HG03025 (cell line): ENCODE results near the gene XXYLT1.
"Not testable (repeated sequence)": the region's sequence is repeated elsewhere in the genome, so short reads cannot be mapped to it uniquely, and the experiment has no call there.

ENCODE experiments used
- ATAC-seq: cut with Tn5 transposase; IDR thresholded peaks from one replicate; pipeline ENCODE4 v1.9.1; 2021; ENCODE audit warnings: mild to moderate bottlenecking, moderate library complexity; ENCODE audit not compliant: unreplicated experiment, low FRiP score

Gene XXYLT1

GRCh38 chr3:195037586-195037985 is 233.4 kb downstream of the XXYLT1 start:
- ATAC-seq: not testable (repeated sequence)

DNA sequence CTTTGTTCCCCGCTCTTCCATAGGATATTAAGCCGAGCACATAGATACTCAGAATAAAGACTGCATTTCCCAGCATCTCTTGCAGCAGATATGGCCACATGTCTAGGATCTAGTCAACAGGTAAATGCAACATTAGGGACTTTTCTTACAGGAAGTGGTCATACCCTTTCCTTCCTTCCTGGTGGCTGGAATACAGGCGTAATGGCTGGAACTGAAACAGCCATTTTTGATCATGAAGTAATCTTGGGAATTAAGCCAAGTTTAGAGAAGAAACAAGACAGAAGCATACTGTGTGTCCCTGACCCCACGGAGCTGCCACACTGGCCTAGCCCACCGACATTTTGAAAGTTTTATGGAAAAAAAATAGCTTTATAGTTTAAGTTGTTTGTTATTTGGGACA is 234.0 kb downstream of the XXYLT1 start:
- no peak for ATAC-seq

DNA sequence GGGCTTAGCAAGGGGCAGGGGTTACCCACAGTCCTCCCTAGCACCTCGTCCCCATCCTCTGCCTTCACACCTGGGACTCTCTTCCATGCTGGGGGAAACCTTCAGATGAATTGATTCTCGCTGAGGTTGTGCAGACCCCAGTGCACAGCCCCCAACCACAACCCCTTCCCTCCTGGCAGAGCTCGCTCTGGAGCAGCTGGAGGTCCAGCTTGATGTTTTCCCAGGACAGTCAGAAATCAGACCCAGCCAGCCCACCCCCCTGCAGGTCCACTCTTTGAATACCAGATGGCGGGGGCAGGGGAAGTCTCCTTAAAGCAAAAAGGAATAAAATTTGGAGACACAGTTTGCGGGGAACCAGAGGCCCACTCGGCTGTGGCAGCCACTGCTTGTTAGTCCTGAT is 234.4 kb downstream of the XXYLT1 start:
- ATAC-seq: no peak

GRCh38 chr3:195036203-195036505 is 234.8 kb downstream of the XXYLT1 start:
- ATAC-seq: no peak

GRCh38 chr3:195035345-195036202 is 235.4 kb downstream of the XXYLT1 start:
- ATAC-seq: no peak

GRCh38 chr3:195034541-195034940 is 236.4 kb downstream of the XXYLT1 start:
- ATAC-seq: no peak

DNA sequence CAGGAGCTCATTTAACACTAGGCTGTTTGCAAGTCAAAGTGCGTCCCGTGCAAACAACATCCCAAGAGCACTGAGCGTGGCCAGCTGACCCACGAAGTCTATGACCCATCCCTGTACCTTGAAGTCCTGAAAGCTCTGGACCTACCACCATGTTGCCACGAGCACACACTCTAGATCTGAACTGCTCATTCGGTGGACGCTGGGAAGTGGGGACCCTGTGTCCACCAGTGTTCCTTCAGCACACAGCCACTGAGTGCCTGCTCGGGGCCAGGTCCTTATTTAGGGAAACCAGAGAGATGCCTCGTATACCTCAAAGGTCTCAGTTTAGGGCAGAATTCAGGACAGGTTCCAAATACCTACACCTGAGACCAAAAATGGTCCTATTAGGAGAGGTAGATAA is 236.9 kb downstream of the XXYLT1 start:
- ATAC-seq: no peak

DNA sequence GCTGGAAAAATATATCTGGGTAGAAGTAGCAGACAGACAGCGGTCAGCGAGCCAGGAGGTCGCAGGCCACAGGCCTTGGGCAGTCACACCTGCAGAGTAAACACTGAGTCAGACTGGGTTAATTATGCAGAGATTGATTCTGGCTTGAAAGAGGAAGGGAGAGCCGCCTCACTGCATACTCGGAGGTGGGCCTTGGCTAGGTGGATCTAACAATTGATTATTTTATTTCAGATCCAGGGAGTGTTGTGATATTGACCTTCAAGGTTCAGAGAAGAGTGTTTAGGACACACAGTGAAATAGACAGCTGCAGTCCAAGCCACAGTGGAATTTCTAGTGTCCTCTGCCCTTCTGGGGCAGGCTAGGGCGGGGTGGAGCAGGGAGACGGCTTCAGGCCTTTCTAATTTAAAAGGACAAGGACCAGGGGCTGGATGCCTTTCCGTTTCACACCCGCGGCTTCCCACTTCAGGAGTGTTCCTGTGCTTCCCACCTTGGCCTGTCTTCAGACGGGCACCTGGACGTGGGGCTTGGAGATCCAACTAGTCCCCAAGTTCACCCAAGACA is 237.3 kb downstream of the XXYLT1 start:
- ATAC-seq: no peak

DNA sequence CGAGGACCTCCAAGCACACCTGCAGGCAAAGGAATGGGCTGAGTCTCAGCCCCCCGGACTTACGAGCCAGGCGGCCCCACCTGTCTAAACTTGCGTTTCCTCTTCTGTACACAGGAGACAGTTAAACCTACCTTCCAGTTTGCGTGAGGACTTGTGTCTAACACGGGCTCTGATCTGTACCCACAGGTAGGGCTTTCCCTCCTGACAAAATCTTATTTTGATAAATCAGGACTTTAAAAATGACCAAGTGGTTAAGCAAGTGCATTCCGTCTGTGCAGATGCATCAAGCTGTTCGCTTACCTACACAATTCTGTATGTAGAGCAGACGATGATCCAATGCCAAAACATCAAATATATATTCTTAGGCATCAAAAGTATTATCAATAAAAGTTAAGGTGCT is 238.0 kb downstream of the XXYLT1 start:
- ATAC-seq: no peak

- no peak for ATAC-seq
Observed at GRCh38 chr3:195032106-195032759, 238.7 kb downstream of the XXYLT1 start.

GRCh38 chr3:195031574-195032003 is 239.4 kb downstream of the XXYLT1 start:
- ATAC-seq: no peak

- no peak for ATAC-seq
Observed at GRCh38 chr3:195030791-195031321, 240.1 kb downstream of the XXYLT1 start.

DNA sequence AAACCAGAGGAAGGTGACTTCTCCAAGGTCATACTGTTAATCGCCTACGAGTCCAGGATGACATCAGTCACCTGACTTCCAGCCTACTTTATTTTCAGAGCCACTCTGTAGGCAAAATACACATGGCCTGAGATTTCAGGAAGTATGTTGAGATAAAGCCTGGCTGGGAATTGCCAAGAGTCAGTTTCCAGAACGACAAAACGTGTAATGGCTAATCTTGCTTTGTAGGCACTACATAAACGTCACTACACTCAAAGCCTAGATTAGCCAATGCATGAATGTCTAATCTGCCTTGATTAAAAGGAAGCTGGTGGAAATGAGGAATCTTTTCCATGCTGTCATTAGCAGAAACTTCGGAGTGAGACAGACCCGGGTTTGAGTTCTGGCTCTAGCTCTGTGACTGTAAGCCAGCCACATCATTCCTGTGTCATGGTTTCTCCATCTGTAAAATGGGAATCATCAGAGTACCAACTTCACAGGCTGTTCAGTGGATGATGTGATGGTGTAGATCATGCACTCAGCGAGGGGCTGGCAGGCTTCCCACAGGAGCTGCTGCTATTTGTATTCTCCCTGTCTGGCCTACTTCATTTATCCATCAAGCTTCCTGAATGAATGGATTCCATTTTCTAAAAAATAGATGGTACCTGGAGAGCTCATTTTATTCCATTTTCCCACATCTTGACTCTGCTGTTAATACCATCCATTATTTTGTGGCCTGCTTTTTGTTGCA is 241.9 kb downstream of the XXYLT1 start:
- no peak for ATAC-seq

GRCh38 chr3:195025884-195026200 is 245.1 kb downstream of the XXYLT1 start:
- ATAC-seq: no peak

DNA sequence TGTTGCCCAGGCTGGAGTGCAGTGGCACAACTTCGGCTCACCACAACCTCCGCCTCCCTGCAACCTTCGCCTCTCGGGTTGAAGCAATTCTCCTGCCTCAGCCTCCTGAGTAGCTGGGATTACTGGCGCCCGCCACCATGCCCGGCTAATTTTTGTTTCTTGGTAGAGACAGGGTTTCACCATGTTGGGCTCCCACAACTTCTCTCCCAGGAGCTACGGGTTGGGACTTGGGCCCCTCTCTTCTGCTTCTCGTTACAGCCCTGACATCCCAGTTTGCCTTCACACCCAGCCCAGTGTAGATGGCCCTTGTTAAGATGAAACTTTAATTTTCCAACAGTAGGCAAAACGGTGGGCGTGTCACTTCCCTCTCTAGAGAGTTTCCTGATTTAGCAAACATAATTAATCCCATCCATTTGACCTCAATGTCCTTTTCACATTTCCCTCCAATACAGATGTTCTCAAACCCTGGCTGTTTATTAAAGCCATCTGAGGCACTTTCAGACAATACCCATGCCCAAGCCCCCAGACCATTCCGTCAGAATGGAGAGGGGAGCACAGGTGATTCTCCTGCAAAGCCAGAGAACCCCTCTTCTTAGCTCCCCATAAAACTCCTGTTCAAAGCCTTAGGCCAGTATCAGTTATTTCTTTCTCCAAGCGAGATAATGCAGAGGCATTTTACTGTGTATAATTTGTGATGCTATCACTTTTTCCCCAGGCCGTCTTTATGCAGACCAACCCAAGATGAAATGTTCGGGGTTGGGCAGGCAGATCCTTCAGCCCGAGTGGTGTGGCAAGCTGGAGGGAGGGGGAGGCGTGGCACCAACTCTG is 245.7 kb downstream of the XXYLT1 start:
- ATAC-seq: no peak

- no peak for ATAC-seq
Observed at GRCh38 chr3:195023989-195024388, 247.0 kb downstream of the XXYLT1 start.

GRCh38 chr3:195023576-195023975 is 247.4 kb downstream of the XXYLT1 start:
- ATAC-seq: no peak

DNA sequence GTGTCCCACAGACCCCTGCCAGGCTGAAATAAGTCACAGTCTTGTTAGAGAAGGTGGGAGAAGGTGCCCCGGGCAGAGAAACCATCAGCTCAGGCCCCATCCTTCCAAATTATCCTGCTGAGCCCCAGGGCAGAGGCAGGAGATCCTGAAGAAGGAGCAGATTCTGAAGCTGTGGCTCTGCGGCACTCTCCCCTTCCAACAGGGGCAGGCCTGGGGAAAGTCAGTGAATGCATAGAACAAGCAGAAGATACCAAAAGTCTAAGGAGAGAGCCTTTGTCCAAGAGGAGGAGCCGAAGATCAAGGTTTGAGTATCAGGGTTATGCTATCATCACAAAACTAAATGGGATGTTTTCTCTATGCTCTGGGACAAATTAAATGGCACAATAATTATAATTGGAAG is 249.3 kb downstream of the XXYLT1 start:
- no peak for ATAC-seq

GRCh38 chr3:195020921-195021320 is 250.0 kb downstream of the XXYLT1 start:
- no peak for ATAC-seq

DNA sequence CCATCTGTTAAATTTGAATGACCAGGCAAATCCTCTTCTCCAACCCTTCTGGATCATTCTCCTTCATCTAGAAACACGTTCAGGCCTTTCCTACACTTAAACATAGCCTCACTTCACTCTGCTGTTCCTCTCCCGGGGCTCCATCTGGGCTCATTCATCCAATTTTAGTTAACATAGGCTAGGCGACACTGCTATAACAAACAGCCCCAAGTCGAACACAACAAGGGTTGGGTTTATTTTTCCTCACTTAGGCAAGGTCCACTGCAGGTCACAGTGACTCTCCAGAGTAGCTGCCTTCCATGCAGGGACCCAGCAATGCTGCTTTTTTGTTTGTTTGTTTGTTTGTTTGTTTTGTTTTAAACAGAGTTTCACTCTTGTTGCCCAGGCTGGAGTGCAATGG is 250.8 kb downstream of the XXYLT1 start:
- no peak for ATAC-seq
